ENCODE measurements around the gene PRKACG.
A peak's percentile ranks its signal among the peaks of the same experiment; 100 is the strongest.

The PRKACG gene

DNA sequence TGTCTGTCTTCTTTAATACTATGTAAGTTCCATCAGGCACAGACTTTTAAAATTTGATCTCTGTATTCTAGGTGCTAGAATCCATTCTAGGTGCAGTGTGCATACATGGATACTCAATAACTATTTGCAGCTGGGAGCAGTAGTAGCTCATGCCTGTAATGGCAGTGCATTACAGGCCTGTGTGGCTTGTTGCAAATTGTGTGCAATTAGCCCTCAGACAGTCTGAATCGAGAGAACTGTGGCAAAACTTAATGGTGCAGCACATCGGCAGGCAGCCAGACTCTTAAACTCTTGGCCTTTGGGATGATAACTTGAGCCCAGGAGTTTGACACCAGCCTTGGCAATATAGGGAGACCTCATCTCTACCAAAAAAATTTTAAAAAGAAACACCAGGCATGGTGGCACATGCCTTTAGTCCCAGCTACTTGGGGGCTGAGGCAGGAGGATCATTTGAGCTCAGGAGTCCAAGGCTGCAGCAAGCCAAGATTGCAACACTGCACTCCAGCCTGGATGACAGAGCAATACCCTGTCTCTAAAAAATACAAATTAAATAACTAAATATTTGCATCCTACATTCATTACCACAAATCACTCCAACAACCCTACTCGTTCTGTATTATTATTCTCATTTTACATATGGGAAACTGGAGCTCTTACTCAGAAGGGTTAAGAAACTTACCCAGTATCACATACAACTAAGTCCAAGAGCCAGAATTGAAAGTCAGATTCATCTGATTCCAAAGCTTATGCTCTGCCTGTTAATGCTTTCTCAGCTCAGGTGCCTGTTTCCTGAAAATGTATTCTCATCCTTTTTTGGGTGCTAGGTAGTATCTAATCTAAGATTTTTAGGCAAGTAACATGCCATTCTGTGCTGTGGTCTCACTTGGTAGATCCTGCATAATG is 30.1 kb downstream of the PRKACG start:
- H3K36me3 Mint-ChIP-seq: peaks cover 6% of the 10 kb centered on the region
- no peaks in the 10 kb centered on the region for H3K27me3 Mint-ChIP-seq
- DNase-seq (ENCODE audit: low spot score in 2 of 2) (no peak), ATAC-seq (ENCODE audit: low read depth) (no peak)
- peaks cover 7% of the 10 kb centered on the region for H3K4me1 Mint-ChIP-seq
- H3K27ac Mint-ChIP-seq: peak overlapping the region; percentile 25
- H3K9me3 Mint-ChIP-seq: no peaks in the 10 kb centered on the region
- H3K4me3 Mint-ChIP-seq: no peak overlapping the region

- no peak overlapping the region for H3K4me3 Mint-ChIP-seq
- H3K27me3 Mint-ChIP-seq: no peaks in the 10 kb centered on the region
- ATAC-seq (ENCODE audit: low read depth): no peak
- no peaks in the 10 kb centered on the region for H3K9me3 Mint-ChIP-seq
- DNase-seq (ENCODE audit: low spot score in 2 of 2): no peak
- peaks cover 13% of the 10 kb centered on the region for H3K4me1 Mint-ChIP-seq
- H3K27ac Mint-ChIP-seq: peak overlapping the region; percentile 25
- peaks cover 8% of the 10 kb centered on the region for H3K36me3 Mint-ChIP-seq
Observed at GRCh38 chr9:68983008-68983411, 30.9 kb downstream of the PRKACG start.

- Mint-ChIP-seq H3K27ac (no peak overlapping the region), H3K4me3 (no peak overlapping the region), H3K27me3 (no peaks in the 10 kb centered on the region), H3K36me3 (peaks cover 8% of the 10 kb centered on the region), H3K9me3 (no peaks in the 10 kb centered on the region), H3K4me1 (peaks cover 17% of the 10 kb centered on the region)
- no peak for ATAC-seq (ENCODE audit: low read depth)
- DNase-seq (ENCODE audit: low spot score in 2 of 2): no peak
Observed at GRCh38 chr9:68981789-68982188, 32.1 kb downstream of the PRKACG start.

DNA sequence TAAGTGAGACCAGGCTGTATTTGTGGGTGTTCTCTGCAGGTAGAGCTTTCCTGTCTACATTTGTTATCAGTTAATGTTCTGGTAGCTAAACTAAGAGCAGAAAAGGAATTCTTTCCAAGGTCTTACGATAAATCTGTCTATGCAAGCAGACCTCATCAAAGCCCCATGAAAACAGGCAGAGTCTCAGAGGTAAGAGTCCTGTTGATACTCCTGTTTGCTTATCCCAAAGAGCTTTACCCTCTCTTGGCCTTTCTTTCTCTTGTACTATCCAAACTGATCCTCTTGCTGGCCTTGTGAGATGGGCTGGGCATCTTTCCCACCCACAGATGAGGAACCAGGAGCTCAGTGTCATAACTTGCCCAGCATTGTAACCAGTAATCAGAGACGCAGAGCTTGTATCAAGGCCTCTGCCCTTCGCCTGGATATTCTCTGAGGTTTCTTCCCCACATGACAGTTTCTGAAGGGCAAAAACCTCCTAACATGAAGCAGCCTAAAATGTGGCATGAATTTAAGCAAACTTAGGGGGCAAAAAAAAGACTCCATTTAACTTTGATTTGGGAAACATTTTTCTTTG is 33.5 kb downstream of the PRKACG start:
- Mint-ChIP-seq H3K36me3 (peaks cover 5% of the 10 kb centered on the region), H3K9me3 (no peaks in the 10 kb centered on the region), H3K4me1 (peaks cover 25% of the 10 kb centered on the region), H3K27ac (no peak overlapping the region), H3K4me3 (no peak overlapping the region), H3K27me3 (no peaks in the 10 kb centered on the region)
- DNase-seq (ENCODE audit: low spot score in 2 of 2) (no peak), ATAC-seq (ENCODE audit: low read depth) (no peak)

DNA sequence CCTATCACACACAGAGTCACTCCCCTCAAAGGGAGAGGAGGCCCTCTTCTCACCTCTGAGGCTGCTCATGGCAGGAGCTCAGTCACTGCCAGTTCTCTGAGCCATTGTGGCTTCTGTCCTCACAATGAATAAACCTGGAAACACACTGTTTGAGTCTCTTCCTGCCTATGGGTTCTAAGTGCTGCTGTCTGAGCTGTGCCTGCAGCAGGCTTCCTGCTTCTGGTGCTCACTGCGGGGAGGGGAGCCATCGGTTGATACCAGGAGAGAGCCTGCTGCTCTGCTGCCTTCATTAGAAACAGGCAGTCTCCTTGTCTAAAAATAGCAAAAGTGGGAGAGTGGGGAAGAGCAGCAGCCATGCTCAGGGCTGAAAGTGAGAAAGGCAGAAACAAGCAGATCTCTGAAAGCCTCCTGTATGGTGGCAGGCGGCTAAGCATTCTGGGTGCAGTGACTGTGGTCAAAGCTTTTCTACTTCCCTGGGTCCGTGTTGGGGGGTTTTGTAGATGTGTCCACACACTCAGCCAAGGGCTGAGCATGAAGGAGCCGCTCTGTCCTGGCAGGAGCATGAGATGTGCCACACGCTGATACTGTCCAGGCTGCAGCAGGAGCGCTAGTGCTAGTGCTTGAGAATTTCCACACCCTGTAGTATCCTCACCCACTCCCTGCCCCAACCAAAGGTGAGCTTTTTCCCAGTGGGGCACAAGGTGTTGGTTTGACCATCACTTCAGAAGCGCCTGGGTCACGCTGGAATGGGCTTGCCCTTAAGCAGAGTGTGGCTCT is 34.2 kb downstream of the PRKACG start:
- Mint-ChIP-seq H3K4me1 (peaks cover 27% of the 10 kb centered on the region), H3K27ac (no peak overlapping the region), H3K36me3 (peaks cover 3% of the 10 kb centered on the region), H3K4me3 (no peak overlapping the region), H3K27me3 (no peaks in the 10 kb centered on the region), H3K9me3 (no peaks in the 10 kb centered on the region)
- DNase-seq (ENCODE audit: low spot score in 2 of 2) (no peak), ATAC-seq (ENCODE audit: low read depth) (no peak)

DNA sequence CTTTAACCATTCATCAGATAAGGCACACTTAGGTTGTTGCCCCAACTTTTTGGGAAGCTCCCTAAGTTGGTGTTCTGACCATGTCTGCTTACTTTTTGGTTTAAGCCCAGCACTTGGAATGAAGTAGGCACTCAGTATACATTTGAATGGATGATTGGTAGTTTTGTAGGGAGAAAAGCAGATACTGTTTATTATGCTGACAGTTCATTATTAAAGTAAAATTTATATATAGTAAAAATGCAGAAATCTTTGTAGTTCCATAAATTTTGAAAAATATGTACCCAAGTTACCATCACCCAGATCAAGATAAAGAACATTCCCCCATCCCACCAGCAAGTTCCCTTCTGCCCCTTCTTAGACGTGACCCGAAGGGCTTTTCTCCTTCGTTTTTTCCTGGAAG is 35.4 kb downstream of the PRKACG start:
- no peak overlapping the region for H3K27ac Mint-ChIP-seq

DNA sequence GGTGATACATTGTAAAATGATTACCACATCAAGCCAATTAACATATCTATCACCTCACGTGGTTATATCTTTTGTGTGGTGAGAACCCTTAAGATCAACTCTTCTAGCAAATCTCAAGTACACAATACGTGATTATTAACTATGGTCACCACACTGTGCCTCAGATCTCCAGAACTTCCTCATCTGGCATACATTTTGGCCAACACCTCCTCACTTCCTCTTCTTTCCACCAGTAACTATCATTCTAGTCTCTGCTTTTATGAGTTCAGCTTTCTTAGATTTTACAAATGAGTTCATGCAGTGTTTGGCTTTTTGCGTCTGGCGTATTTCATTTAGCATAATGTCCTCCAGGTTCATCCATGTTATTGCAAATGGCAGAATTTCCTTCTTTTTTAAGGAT is 35.8 kb downstream of the PRKACG start:
- Mint-ChIP-seq H3K4me1 (peaks cover 32% of the 10 kb centered on the region), H3K4me3 (peak overlapping the region; percentile 28), H3K36me3 (peaks cover 3% of the 10 kb centered on the region), H3K27me3 (no peaks in the 10 kb centered on the region), H3K27ac (no peak overlapping the region), H3K9me3 (no peaks in the 10 kb centered on the region)
- peak; percentile 86 for ATAC-seq (ENCODE audit: low read depth)
- DNase-seq (ENCODE audit: low spot score in 2 of 2): peak in 1 of 2 donors; percentile 14

More for the DNA sequence above, 35.4 kb downstream of the PRKACG start:
- H3K9me3 Mint-ChIP-seq: no peaks in the 10 kb centered on the region
- no peak for DNase-seq (ENCODE audit: low spot score in 2 of 2)
- H3K27me3 Mint-ChIP-seq: no peaks in the 10 kb centered on the region
- H3K4me3 Mint-ChIP-seq: no peak overlapping the region
- peaks cover 3% of the 10 kb centered on the region for H3K36me3 Mint-ChIP-seq
- no peak for ATAC-seq (ENCODE audit: low read depth)
- H3K4me1 Mint-ChIP-seq: peaks cover 32% of the 10 kb centered on the region

- Mint-ChIP-seq H3K4me1 (peaks cover 29% of the 10 kb centered on the region), H3K9me3 (no peaks in the 10 kb centered on the region), H3K27ac (peak overlapping the region; percentile 72), H3K36me3 (peaks cover 8% of the 10 kb centered on the region), H3K4me3 (no peak overlapping the region), H3K27me3 (no peaks in the 10 kb centered on the region)
- DNase-seq (ENCODE audit: low spot score in 2 of 2): no peak
- ATAC-seq (ENCODE audit: low read depth): peak; percentile 65
Observed at GRCh38 chr9:68975365-68976043, 38.4 kb downstream of the PRKACG start.

GRCh38 chr9:68974901-68975300 is 39.0 kb downstream of the PRKACG start:
- no peak overlapping the region for H3K4me3 Mint-ChIP-seq
- H3K9me3 Mint-ChIP-seq: no peaks in the 10 kb centered on the region
- peak overlapping the region; percentile 72 for H3K27ac Mint-ChIP-seq
- DNase-seq (ENCODE audit: low spot score in 2 of 2) (no peak), ATAC-seq (ENCODE audit: low read depth) (no peak)
- H3K27me3 Mint-ChIP-seq: no peaks in the 10 kb centered on the region
- H3K4me1 Mint-ChIP-seq: peaks cover 29% of the 10 kb centered on the region
- peaks cover 8% of the 10 kb centered on the region for H3K36me3 Mint-ChIP-seq

- Mint-ChIP-seq H3K4me3 (no peak overlapping the region), H3K9me3 (no peaks in the 10 kb centered on the region), H3K27me3 (no peaks in the 10 kb centered on the region), H3K27ac (peak overlapping the region; percentile 72), H3K4me1 (peaks cover 27% of the 10 kb centered on the region), H3K36me3 (peaks cover 10% of the 10 kb centered on the region)
- ATAC-seq (ENCODE audit: low read depth): no peak
- no peak for DNase-seq (ENCODE audit: low spot score in 2 of 2)
Observed at GRCh38 chr9:68974431-68974830, 39.5 kb downstream of the PRKACG start.

DNA sequence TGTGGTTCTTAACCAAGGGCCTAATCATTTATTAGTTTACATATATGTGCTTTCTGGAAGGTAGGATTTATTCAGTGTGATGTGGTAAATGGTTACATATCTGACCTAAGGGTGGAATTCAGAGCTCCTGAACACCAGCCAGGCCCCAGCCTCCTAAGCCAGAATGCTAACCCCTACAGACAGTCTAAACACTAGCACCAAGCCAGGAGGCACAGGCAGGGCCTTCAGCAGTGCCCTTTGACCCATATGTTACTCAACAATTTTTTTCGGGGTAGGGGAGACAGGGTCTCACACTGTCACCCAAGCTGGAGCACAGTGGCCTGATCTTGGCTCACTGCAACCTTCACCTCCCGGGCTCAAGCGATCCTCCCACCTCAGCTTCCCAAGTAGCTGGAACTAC is 40.3 kb downstream of the PRKACG start:
- H3K4me3 Mint-ChIP-seq: no peak overlapping the region
- peaks cover 24% of the 10 kb centered on the region for H3K4me1 Mint-ChIP-seq
- H3K36me3 Mint-ChIP-seq: peaks cover 12% of the 10 kb centered on the region
- no peak for ATAC-seq (ENCODE audit: low read depth)
- H3K27me3 Mint-ChIP-seq: no peaks in the 10 kb centered on the region
- no peaks in the 10 kb centered on the region for H3K9me3 Mint-ChIP-seq
- peak overlapping the region; percentile 72 for H3K27ac Mint-ChIP-seq
- DNase-seq (ENCODE audit: low spot score in 2 of 2): no peak

- Mint-ChIP-seq H3K4me3 (no peak overlapping the region), H3K27me3 (no peaks in the 10 kb centered on the region), H3K4me1 (peaks cover 7% of the 10 kb centered on the region), H3K9me3 (no peaks in the 10 kb centered on the region), H3K27ac (no peak overlapping the region), H3K36me3 (peaks cover 19% of the 10 kb centered on the region)
- ATAC-seq (ENCODE audit: low read depth) (no peak), DNase-seq (ENCODE audit: low spot score in 2 of 2) (no peak)
Observed at GRCh38 chr9:68970151-68970550, 43.8 kb downstream of the PRKACG start.

- H3K27ac Mint-ChIP-seq: no peak overlapping the region
- H3K36me3 Mint-ChIP-seq: peaks cover 19% of the 10 kb centered on the region
- no peaks in the 10 kb centered on the region for H3K27me3 Mint-ChIP-seq
- H3K4me1 Mint-ChIP-seq: peaks cover 7% of the 10 kb centered on the region
- DNase-seq (ENCODE audit: low spot score in 2 of 2): no peak
- no peak for ATAC-seq (ENCODE audit: low read depth)
- no peaks in the 10 kb centered on the region for H3K9me3 Mint-ChIP-seq
- H3K4me3 Mint-ChIP-seq: no peak overlapping the region
Observed at GRCh38 chr9:68969538-68969937, 44.4 kb downstream of the PRKACG start.

DNA sequence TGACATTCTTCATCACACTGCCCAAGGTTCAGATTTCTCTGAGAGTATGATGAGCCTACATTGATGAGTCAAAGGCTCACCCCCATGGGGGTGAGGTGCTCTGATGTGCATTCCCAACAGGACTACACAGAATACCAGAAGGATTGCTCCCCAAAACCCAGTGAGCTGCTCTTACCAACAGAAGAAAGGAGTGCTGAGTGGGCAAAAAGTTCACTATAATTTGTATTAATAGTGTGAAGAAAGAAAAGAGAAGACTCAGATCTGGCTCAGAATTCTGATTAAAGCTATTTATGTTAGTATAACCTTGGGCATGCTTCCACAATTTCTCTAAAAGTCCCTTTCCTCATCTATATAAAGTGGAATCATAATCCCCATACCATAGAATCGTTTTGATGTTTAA is 46.1 kb downstream of the PRKACG start:
- Mint-ChIP-seq H3K4me3 (no peak overlapping the region), H3K9me3 (no peaks in the 10 kb centered on the region), H3K4me1 (peaks cover 5% of the 10 kb centered on the region), H3K27ac (no peak overlapping the region), H3K36me3 (peaks cover 25% of the 10 kb centered on the region), H3K27me3 (no peaks in the 10 kb centered on the region)
- DNase-seq (ENCODE audit: low spot score in 2 of 2) (no peak), ATAC-seq (ENCODE audit: low read depth) (no peak)
